GM23248 (cell line): Measurements from ENCODE around the gene PHF12.

Experiments used
- EZH2 ChIP-seq: fragments of 200-600 bp; sonication (generic); IDR thresholded peaks from 2 replicates; pipeline ENCODE4 v1.6.1; 2018; ENCODE audit warnings: antibody characterized with exemption, mild to moderate bottlenecking; ENCODE audit not compliant: insufficient read depth, poor library complexity, severe bottlenecking
- EZH2phosphoT487 ChIP-seq: fragments of 200-600 bp; sonication (generic); IDR thresholded peaks from 2 replicates; pipeline ENCODE4 v1.6.1; 2018; ENCODE audit warnings: antibody characterized with exemption, moderate library complexity, mild to moderate bottlenecking, low read depth; ENCODE audit not compliant: insufficient read depth

DNA sequence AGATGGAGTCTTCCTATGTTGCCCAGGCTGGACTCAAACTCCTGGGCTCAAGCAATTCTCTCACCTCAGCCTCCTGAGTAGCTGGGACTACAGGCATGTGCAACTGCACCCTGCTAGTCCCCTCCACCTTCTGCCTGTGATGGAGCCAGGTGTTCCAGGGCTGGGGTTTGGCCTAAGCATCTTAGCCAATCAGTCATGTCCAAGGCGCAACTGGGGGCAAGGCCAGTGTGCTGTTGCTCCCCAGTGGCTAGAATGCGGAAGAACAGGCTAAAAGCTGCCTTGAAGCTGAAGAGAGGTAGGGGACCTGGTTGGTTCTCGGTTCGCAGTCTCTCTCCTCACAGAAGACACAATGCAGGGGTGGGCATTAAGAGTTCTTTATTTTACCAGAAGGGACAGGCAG lies 72.3 kb downstream of the PHF12 start:
- TF ChIP-seq EZH2phosphoT487 (no peak), EZH2 (no peak)
